ENCODE measurements around the gene DTNBP1.

Gene DTNBP1

DNA sequence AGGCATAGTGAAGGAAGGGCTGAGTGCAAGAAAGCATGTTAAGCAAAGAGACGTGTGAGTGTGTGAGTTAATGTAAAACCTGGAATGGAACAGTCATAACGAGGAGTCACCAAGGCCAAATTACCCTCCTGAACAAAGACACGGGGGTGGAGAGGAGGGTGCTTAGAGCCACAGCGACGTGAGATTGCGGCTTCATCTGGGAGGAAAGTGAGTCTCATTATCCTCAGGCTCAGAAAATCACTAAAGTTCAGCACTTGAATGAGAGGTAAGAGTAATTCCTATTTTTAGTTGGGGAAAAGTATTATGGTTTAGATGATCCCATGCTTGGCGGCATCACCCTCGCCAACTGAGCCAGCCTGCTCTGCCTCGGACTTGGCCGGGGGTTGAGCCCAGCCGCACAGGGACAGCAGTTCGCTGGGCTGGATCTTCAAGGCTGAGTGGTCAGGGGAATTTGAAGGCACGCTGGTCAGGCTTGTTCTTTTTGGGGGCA, 136.6 kb downstream of the DTNBP1 start:
- peaks cover 21% of the 10 kb centered on the region for H3K36me3 ChIP-seq
- no peaks in the 10 kb centered on the region for H3K4me1 ChIP-seq
- H3K27me3 ChIP-seq, result no peaks in the 10 kb centered on the region
- no peak for DNase-seq
- H3K9me3 ChIP-seq, result no peaks in the 10 kb centered on the region
- H3K4me3 ChIP-seq (ENCODE audit: low read depth, low read length), result no peak overlapping the region
- TF ChIP-seq, protein P1, sequence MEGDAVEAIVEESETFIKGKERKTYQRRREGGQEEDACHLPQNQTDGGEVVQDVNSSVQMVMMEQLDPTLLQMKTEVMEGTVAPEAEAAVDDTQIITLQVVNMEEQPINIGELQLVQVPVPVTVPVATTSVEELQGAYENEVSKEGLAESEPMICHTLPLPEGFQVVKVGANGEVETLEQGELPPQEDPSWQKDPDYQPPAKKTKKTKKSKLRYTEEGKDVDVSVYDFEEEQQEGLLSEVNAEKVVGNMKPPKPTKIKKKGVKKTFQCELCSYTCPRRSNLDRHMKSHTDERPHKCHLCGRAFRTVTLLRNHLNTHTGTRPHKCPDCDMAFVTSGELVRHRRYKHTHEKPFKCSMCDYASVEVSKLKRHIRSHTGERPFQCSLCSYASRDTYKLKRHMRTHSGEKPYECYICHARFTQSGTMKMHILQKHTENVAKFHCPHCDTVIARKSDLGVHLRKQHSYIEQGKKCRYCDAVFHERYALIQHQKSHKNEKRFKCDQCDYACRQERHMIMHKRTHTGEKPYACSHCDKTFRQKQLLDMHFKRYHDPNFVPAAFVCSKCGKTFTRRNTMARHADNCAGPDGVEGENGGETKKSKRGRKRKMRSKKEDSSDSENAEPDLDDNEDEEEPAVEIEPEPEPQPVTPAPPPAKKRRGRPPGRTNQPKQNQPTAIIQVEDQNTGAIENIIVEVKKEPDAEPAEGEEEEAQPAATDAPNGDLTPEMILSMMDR (IDR thresholded peaks at IDR 0.05; ENCODE audit: low read depth, low read length), result no peak

DNA sequence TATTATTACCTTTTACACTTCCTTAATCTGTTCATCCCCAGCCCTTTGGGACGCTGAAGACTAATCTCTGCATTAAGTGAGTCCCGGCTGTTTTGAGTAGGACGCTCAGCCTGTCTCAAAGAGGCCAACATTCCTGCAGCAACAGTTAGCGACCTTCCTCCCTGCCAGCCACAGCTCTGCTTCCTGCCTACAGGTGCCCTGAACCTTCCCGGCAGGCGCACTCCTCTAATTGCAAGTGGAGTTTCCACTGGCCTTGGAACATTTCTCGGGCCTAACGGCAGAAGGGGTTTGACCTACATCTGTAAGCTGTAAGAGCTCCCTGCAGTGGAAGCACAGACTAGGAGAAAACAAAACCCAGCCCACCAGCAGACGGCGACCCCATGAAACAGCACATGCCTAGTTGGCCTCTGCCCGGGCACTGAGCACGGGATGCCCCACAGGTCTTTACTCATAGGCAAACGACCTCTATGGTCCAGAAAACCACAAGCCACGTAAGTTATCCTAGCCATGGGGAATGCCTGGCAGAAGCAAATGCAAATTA, 137.9 kb downstream of the DTNBP1 start:
- no peaks in the 10 kb centered on the region for H3K27me3 ChIP-seq
- H3K4me3 ChIP-seq (ENCODE audit: low read depth, low read length), result no peak overlapping the region
- H3K36me3 ChIP-seq, result peaks cover 21% of the 10 kb centered on the region
- H3K9me3 ChIP-seq, result no peaks in the 10 kb centered on the region
- TF ChIP-seq, protein P1 (IDR thresholded peaks at IDR 0.05; ENCODE audit: low read depth, low read length), result no peak
- DNase-seq, result no peak
- H3K4me1 ChIP-seq, result no peaks in the 10 kb centered on the region

DNA sequence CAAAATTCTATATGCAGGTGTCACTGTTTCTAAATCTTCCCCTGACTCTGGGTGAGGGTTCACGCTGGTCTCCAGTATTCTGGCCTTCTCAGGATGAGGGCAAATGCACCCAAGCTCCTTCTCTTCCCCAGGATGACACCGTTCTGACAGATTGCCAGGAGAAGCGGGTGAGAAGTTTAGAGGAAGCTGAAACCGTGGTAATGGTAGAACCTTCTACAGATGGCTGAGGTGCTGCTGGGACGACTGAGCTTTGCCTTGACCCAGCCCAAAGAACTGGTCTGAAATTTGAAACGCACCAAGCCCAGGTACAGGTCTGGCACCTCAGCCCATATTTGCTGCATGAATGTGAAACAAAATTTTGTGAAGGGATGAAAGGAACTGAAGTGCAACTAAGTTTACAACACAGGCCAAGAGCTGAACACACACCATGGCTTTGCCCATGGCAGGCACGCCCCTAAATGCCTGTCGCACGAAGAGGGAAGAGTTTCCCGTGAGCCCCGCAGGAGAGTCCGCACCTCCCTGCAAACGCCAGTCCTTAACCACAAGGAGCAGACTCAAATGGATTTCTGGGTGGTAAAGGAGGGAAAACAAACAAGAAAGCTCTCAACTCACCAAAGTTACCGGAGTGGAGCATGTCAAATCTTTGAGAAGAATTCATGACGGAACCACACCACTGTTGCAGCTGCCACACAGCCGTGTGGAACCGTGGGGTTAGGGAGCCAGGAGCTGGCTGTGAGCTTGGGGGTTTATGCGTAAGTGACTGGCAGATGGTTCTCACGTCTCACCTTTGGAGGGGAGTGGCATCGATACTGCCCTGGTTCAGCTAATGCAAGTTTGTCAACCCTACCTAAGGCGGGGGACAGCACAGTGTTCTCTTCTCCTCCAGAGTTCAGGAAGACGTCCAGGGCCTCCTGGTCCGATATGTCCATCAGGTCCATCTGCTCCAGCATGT, 138.9 kb downstream of the DTNBP1 start:
- DNase-seq, result no peak
- H3K4me3 ChIP-seq (ENCODE audit: low read depth, low read length), result no peak overlapping the region
- H3K4me1 ChIP-seq, result no peaks in the 10 kb centered on the region
- TF ChIP-seq, protein P1 (IDR thresholded peaks at IDR 0.05; ENCODE audit: low read depth, low read length), result no peak
- H3K36me3 ChIP-seq, result peaks cover 25% of the 10 kb centered on the region
- H3K9me3 ChIP-seq, result no peaks in the 10 kb centered on the region
- no peaks in the 10 kb centered on the region for H3K27me3 ChIP-seq

DNA sequence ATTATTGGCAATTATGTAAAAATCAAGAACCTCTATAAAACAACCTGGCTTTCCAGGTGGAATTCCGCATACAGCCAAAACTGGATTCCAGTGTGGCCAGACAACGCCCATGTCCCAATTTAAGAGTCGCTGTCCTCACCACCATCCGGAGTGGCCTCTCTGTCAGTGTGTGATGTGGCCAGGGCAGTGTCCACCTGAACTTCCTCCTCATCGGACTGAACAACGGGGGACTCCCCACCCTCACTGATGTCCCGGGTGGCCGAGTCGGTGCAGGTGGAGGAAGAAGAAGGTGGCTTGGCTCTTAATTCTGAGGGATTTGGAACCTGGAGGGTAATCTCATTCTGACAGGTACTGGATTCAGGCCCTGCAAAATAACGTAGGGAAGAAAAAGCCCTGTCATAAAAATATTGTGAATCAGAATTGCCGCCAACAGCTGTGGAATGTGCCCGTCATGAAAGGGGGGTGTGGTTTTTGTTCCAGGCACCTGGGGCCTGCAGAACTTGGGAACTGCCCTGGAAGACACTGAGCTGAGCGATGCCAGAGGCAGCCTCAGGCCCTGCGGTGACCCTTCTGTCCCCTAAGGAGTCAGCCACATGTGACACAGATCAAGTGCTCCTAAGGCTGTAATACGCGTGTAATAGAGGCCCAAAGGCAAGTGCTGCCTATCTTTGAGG, 139.8 kb downstream of the DTNBP1 start:
- no peak for DNase-seq
- Histone ChIP-seq H3K36me3 (peaks cover 35% of the 10 kb centered on the region), H3K9me3 (no peaks in the 10 kb centered on the region), H3K4me1 (no peaks in the 10 kb centered on the region), H3K27me3 (no peaks in the 10 kb centered on the region), H3K4me3 (ENCODE audit: low read depth, low read length) (no peak overlapping the region)
- TF ChIP-seq, protein P1 (IDR thresholded peaks at IDR 0.05; ENCODE audit: low read depth, low read length), result no peak

DNA sequence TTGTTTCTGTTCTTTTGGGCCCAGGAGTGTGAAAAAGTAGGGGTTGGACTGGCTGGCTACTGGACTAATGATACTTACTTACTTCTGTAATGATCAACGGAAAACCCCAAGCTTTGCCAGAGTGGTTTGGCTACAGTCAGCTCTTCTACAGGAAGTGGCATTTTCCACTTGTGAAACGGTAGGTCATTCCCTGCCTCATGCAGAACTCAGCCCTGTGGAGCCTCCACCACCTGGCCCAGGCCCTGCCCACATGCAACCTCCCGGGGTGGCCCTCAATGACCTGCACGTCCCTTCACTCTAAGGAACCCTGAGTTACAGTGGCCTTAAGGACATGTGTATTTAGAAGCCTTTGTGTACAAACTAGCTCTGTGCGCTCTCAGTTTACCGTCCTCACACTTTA, 140.4 kb downstream of the DTNBP1 start:
- TF ChIP-seq, protein P1 (IDR thresholded peaks at IDR 0.05; ENCODE audit: low read depth, low read length), result no peak
- no peaks in the 10 kb centered on the region for H3K27me3 ChIP-seq
- H3K4me1 ChIP-seq, result no peaks in the 10 kb centered on the region
- DNase-seq, result no peak
- no peaks in the 10 kb centered on the region for H3K9me3 ChIP-seq
- peaks cover 40% of the 10 kb centered on the region for H3K36me3 ChIP-seq
- H3K4me3 ChIP-seq (ENCODE audit: low read depth, low read length), result no peak overlapping the region
